AG09319 (cell line): ENCODE data around the gene HEMK1.
A peak's percentile ranks its signal among the peaks of the same experiment; 100 is the strongest.

ENCODE experiments used
- DNase-seq: peaks from one replicate; pipeline ENCODE4 v3.0.0-alpha.2; 2010; ENCODE audit warnings: low read depth; ENCODE audit errors: extremely low read depth
- CTCF ChIP-seq: IDR thresholded peaks from 2 replicates; pipeline ENCODE4 v1.5.1; 2011; ENCODE audit warnings: low read depth, mild to moderate bottlenecking, inconsistent platforms, low read length, moderate library complexity

HEMK1 gene

GRCh38 chr3:50550079-50550736 lies 19.1 kb upstream of the HEMK1 start:
- TF ChIP-seq CTCF, result peak; percentile 70

GRCh38 chr3:50551054-50551659 lies 18.2 kb upstream of the HEMK1 start:
- no peak for TF ChIP-seq CTCF
- DNase-seq, result no peak

More at GRCh38 chr3:50550079-50550736, 19.1 kb upstream of the HEMK1 start:
- no peak for DNase-seq

GRCh38 chr3:50551681-50552435 lies 17.5 kb upstream of the HEMK1 start:
- no peak for DNase-seq
- no peak for TF ChIP-seq CTCF

- no peak for DNase-seq
- no peak for TF ChIP-seq CTCF
Observed at GRCh38 chr3:50552598-50552997, 16.7 kb upstream of the HEMK1 start.

- DNase-seq, result no peak
- no peak for TF ChIP-seq CTCF
Observed at GRCh38 chr3:50554553-50554952, 14.8 kb upstream of the HEMK1 start.

GRCh38 chr3:50557106-50557505 lies 12.2 kb upstream of the HEMK1 start:
- TF ChIP-seq CTCF, result no peak
- DNase-seq, result no peak

- no peak for DNase-seq
- no peak for TF ChIP-seq CTCF
Observed at GRCh38 chr3:50557915-50558314, 11.4 kb upstream of the HEMK1 start.
